HUES64 (cell line): ENCODE data around the gene PDGFRB.

Source experiments
- H3K27ac ChIP-seq: 2 replicates; pipeline ENCODE4 v1.7.0; 2013; ENCODE audit warnings: low read depth, low read length, inconsistent platforms
- H3K27me3 ChIP-seq: 2 replicates; pipeline ENCODE4 v1.6.1; 2013; ENCODE audit warnings: mild to moderate bottlenecking, low read length; ENCODE audit not compliant: insufficient read depth
- H3K36me3 ChIP-seq: 2 replicates; pipeline ENCODE4 v1.6.1; 2013; ENCODE audit warnings: mild to moderate bottlenecking, low read length; ENCODE audit not compliant: insufficient read depth
- H3K4me1 ChIP-seq: 2 replicates; pipeline ENCODE4 v1.6.1; 2013; ENCODE audit warnings: mild to moderate bottlenecking, low read length, moderate library complexity; ENCODE audit not compliant: insufficient read depth
- H3K4me3 ChIP-seq: 2 replicates; pipeline ENCODE4 v1.5.1; 2013; ENCODE audit warnings: mild to moderate bottlenecking, low read length, moderate library complexity
- H3K9ac ChIP-seq: 2 replicates; pipeline ENCODE4 v1.6.1; 2013; ENCODE audit warnings: mild to moderate bottlenecking, low read depth, low read length
- H3K9me3 ChIP-seq: 2 replicates; pipeline ENCODE4 v1.6.1; 2013; ENCODE audit warnings: low read depth, low read length; ENCODE audit not compliant: insufficient read depth
- WGBS: fragments of 150-250, 120-280 bp; methylation state at CpG from one replicate; pipeline ENCODE4 v1.1.7; 2013; ENCODE audit warnings: missing lambda C conversion rate; 5-methylcytosine and 5-hydroxymethylcytosine counted together

Gene PDGFRB

DNA sequence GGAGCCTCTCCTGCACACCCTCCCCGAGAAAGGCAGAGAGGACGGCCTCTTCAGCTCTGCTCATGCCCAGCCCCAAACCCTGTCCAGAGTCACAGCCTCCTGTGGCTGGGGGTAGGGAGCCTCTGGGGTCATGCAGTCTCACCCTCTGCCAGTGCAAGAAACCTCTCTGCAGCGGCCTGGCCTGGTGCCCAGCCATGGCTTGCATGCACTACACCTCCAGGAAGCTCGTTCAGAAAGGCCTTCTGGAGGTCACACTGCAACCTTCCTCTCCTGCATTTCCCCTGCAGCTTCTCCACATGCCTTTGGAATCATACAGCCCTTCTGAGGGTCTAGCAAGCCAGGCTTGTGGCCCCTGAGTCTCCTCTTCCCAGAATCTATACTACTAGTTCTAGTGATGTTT, 87.2 kb downstream of the PDGFRB start:
- Histone ChIP-seq H3K9ac (no peak overlapping the region), H3K27me3 (no peaks in the 10 kb centered on the region), H3K27ac (no peak overlapping the region), H3K36me3 (no peaks in the 10 kb centered on the region), H3K4me1 (no peaks in the 10 kb centered on the region; the same call in 1 of the 2 replicates), H3K4me3 (no peak overlapping the region), H3K9me3 (no peaks in the 10 kb centered on the region)
- WGBS: 87% methylated on average over 4 of the region's 4 CpGs

DNA sequence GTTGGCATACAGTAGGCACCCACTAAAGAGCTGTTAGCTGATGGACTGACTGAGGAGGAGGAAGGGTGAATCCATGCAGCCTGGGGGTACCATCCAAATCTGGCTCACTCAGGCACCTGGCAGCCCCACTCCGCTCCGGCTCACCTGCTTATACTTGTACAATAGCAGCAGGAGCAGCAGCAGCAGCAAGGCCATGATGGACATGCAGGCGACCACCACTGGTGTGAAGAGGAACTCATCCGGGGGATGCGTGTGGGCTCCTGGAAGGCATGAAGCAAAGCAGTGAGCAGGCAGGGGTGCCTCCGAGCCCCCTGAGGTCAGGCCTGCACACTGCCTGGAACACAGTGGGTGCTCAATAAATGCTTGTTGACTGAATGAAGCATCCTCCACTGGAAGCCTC, 87.6 kb downstream of the PDGFRB start:
- no peak overlapping the region for H3K9ac ChIP-seq
- H3K4me3 ChIP-seq: no peak overlapping the region
- H3K4me1 ChIP-seq: no peaks in the 10 kb centered on the region; the same call in 1 of the 2 replicates
- H3K36me3 ChIP-seq: no peaks in the 10 kb centered on the region
- H3K9me3 ChIP-seq: no peaks in the 10 kb centered on the region
- H3K27me3 ChIP-seq: no peaks in the 10 kb centered on the region
- H3K27ac ChIP-seq: no peak overlapping the region
- WGBS: 95% methylated on average over 6 of the region's 6 CpGs

DNA sequence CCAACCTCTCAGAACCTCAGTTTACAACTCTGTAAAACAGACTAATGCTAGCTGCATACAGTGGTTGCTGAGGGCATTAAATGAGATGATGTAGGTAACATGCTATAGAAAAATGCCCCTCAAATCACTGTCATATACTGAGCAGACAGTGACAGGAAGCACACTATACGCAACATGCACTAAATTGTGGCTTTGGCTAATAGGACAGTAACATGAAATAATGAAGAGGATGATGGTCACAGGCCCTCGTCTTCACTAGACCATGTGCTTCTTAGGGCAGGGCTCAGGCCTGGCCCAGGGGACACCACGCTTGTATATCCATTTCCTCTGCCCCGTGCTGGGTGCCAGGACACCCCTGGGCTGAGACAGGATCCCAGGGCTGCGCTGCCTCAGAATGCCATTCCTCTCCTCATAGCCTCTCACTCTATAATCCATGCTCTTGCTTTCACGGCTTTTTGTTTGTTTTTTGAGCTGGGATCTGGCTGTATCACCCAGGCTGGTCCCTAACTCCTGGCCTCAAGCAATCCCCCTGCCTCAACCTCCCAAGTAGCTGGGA, 88.2 kb downstream of the PDGFRB start:
- no peaks in the 10 kb centered on the region for H3K27me3 ChIP-seq
- H3K4me3 ChIP-seq: no peak overlapping the region
- H3K4me1 ChIP-seq: no peaks in the 10 kb centered on the region; the same call in 1 of the 2 replicates
- 96% methylated on average over 6 of the region's 6 CpGs for WGBS
- H3K36me3 ChIP-seq: no peaks in the 10 kb centered on the region
- no peak overlapping the region for H3K27ac ChIP-seq
- no peak overlapping the region for H3K9ac ChIP-seq
- no peaks in the 10 kb centered on the region for H3K9me3 ChIP-seq

DNA sequence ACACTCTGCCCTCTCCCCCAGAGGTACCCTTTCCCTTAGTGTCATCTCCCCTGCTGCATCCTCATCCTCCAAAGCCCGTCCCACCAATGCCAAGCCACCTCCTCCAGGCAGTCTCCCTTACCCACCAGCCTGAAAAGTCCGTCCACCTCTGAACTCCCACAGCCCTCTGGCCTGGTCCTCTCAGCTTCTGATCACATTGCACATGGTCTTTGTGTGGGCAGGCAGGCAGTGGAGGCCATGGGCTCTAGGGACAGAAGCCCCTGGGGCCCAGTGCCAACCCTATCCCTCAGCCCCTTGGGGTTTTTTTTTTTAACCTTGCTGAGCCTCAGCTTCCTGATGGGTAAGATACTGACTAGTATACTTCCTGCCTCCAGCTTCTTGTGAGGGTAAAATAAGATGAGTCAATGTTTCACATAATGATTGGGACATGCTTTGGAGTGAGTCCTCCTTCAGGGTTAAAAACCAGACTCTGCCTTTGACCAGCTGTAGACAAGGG, 88.7 kb downstream of the PDGFRB start:
- Histone ChIP-seq H3K36me3 (no peaks in the 10 kb centered on the region), H3K27me3 (no peaks in the 10 kb centered on the region), H3K4me3 (no peak overlapping the region), H3K9ac (no peak overlapping the region), H3K27ac (no peak overlapping the region), H3K4me1 (no peaks in the 10 kb centered on the region; the same call in 1 of the 2 replicates), H3K9me3 (no peaks in the 10 kb centered on the region)
- WGBS: 92% methylated on average over 2 of the region's 2 CpGs

DNA sequence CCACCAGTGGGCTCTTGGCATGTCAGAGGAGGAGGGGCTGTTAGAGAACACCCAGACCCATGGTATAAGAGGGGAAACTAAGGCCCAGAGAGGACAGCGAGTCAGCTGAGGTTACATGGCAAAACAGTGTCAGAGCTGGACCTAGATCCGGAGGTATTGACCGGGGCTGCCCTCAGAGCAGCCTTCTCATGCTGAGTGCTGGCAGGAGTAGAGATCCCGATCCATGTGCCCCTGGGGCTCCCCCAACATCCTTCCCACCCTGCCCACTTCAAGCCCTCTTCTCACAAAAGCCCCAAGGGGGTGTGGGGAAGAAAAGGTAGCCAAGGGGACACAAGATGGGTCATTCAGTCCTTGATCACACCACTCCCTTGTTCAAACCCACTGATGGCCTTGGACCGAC, 89.2 kb downstream of the PDGFRB start:
- Histone ChIP-seq H3K4me3 (no peak overlapping the region), H3K9ac (no peak overlapping the region), H3K9me3 (no peaks in the 10 kb centered on the region), H3K27me3 (no peaks in the 10 kb centered on the region), H3K27ac (no peak overlapping the region), H3K36me3 (no peaks in the 10 kb centered on the region), H3K4me1 (no peaks in the 10 kb centered on the region; the same call in 1 of the 2 replicates)
- WGBS: 95% methylated on average over 5 of the region's 5 CpGs

DNA sequence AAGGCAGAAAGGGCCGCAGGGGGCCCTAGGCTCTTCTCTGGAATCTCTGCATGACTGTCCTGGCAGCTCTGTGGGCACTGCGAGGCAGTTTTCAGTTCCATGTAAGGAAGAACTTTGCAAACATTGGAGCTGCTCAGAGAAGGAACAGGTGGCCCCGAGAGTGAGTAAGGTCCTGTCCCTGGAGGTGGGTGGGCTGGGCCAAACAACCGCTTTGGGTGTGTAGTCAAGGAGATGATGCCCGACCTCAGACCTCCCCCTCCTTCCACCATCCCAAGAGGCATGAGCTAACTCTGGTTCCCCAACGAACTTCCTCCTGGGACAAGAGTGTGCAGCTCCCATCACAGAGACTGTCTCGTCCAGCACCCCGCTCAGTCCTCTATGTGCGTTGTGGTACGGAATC, 89.8 kb downstream of the PDGFRB start:
- 88% methylated on average over 10 of the region's 10 CpGs for WGBS
- H3K27ac ChIP-seq: no peak overlapping the region
- no peaks in the 10 kb centered on the region for H3K36me3 ChIP-seq
- no peaks in the 10 kb centered on the region for H3K27me3 ChIP-seq
- no peaks in the 10 kb centered on the region; the same call in 1 of the 2 replicates for H3K4me1 ChIP-seq
- no peak overlapping the region for H3K4me3 ChIP-seq
- H3K9ac ChIP-seq: no peak overlapping the region
- no peaks in the 10 kb centered on the region for H3K9me3 ChIP-seq

DNA sequence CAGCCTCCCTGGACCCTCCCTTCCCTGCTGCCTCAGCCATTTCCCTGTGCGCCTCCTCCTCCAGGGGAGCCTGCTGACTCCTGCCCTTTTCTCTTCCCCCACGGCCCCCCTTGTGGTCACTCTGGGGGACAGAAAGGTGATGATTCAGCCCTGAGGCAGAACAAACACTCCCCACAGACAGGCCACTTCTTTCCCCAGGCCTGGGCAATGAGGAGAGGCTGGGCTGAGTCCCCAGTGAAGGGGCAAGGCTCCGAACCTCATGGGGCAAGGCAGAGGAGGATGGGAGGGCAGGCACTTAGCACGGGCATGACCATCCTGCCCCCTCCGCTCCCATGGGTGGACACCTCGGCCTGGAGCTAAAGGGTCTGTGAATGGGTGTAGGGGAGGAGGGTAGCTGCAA, 90.3 kb downstream of the PDGFRB start:
- no peak overlapping the region for H3K9ac ChIP-seq

DNA sequence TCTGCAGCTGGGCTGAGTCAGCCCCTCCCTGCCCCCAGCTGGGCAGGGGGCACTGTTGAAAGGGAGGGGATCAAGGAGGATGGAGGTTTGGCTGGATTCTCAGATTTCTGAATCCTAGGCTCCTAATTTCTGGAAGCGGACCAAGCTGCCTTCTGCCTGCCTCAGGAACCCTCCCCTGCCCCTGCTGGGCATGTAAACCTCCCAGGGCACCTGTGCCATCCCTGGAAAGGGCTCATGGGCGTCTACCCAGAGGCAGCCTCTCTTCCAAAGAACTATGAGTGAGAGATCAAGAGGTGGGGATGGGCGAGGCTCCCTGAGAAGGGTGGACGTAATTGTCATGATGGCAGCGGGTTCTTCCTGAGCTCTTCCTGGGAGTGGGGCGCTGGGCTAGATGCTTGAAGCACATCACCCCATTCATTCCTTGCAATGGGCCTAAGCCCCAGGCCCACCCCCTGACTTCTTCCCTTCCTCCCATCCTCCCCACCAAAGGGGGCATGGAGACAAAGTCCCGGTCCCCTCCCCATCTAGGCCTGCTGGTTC, 90.9 kb downstream of the PDGFRB start:
- WGBS: 87% methylated on average over 7 of the region's 7 CpGs
- H3K4me1 ChIP-seq: no peaks in the 10 kb centered on the region; the same call in 1 of the 2 replicates

More for the DNA sequence above, 90.3 kb downstream of the PDGFRB start:
- no peaks in the 10 kb centered on the region; the same call in 1 of the 2 replicates for H3K4me1 ChIP-seq
- no peak overlapping the region for H3K27ac ChIP-seq
- H3K36me3 ChIP-seq: no peaks in the 10 kb centered on the region
- H3K4me3 ChIP-seq: no peak overlapping the region
- H3K27me3 ChIP-seq: no peaks in the 10 kb centered on the region
- H3K9me3 ChIP-seq: no peaks in the 10 kb centered on the region
- 82% methylated on average over 6 of the region's 6 CpGs for WGBS

More for the DNA sequence above, 90.9 kb downstream of the PDGFRB start:
- Histone ChIP-seq H3K9me3 (no peaks in the 10 kb centered on the region), H3K36me3 (no peaks in the 10 kb centered on the region), H3K27me3 (no peaks in the 10 kb centered on the region), H3K27ac (no peak overlapping the region), H3K4me3 (no peak overlapping the region), H3K9ac (no peak overlapping the region)
